H9 (cell line): ENCODE data around the gene FRY. TPM values are rescaled to one million over a fixed set of nuclear protein-coding genes. Genes with fewer than 3 reads are reported as not detected.

Source experiments
- DNase-seq: peaks from one replicate; pipeline ENCODE4 v3.0.0-alpha.2; 2017
- H2AFZ ChIP-seq: one replicate; pipeline ENCODE4 v1.6.1; 2013; ENCODE audit warnings: mild to moderate bottlenecking, low read length, control low read depth, moderate library complexity
- H2AK5ac ChIP-seq: 2 replicates; pipeline ENCODE4 v1.6.1; 2013; ENCODE audit warnings: low read length, control low read depth, mixed read lengths; ENCODE audit not compliant: insufficient read length
- H2BK120ac ChIP-seq: one replicate; pipeline ENCODE4 v1.6.1; 2013; ENCODE audit warnings: low read depth, mild to moderate bottlenecking, low read length, control low read depth, inconsistent platforms; ENCODE audit not compliant: poor library complexity, severe bottlenecking
- H2BK12ac ChIP-seq: 2 replicates; pipeline ENCODE4 v1.6.1; 2013; ENCODE audit warnings: low read length, control low read depth, mixed read lengths, low read depth; ENCODE audit not compliant: insufficient read length
- H2BK15ac ChIP-seq: 2 replicates; pipeline ENCODE4 v1.6.1; 2013; ENCODE audit warnings: low read depth, low read length, control low read depth
- H2BK20ac ChIP-seq: one replicate; pipeline ENCODE4 v1.6.1; 2013; ENCODE audit warnings: low read depth, mild to moderate bottlenecking, low read length, control low read depth, inconsistent platforms; ENCODE audit not compliant: poor library complexity, severe bottlenecking
- H2BK5ac ChIP-seq: 2 replicates; pipeline ENCODE4 v1.6.1; 2013; ENCODE audit warnings: low read length, control low read depth, mixed read lengths; ENCODE audit not compliant: insufficient read length
- H3K14ac ChIP-seq: 2 replicates; pipeline ENCODE4 v1.6.1; 2013; ENCODE audit warnings: low read length, control low read depth; ENCODE audit not compliant: insufficient read depth
- H3K18ac ChIP-seq: 2 replicates; pipeline ENCODE4 v1.6.1; 2013; ENCODE audit warnings: low read depth, mild to moderate bottlenecking, mixed read lengths, low read length, control low read depth; ENCODE audit not compliant: insufficient read length
- H3K23ac ChIP-seq: 2 replicates; pipeline ENCODE4 v1.6.1; 2013; ENCODE audit warnings: low read length, control low read depth, mixed read lengths, low read depth; ENCODE audit not compliant: insufficient read length
- H3K23me2 ChIP-seq: 2 replicates; pipeline ENCODE4 v1.6.1; 2013; ENCODE audit warnings: low read depth, mild to moderate bottlenecking, mixed read lengths, low read length, control low read depth; ENCODE audit not compliant: insufficient read length, poor library complexity, severe bottlenecking
- H3K27ac ChIP-seq: 2 replicates; pipeline ENCODE4 v1.5.1; 2013; ENCODE audit warnings: low read length, control low read depth, mixed read lengths, low read depth; ENCODE audit not compliant: insufficient read length
- H3K27me3 ChIP-seq: 2 replicates; pipeline ENCODE4 v1.6.1; 2013; ENCODE audit warnings: low read length, control low read depth, inconsistent platforms; ENCODE audit not compliant: insufficient read depth
- H3K4ac ChIP-seq: 2 replicates; pipeline ENCODE4 v1.6.1; 2013; ENCODE audit warnings: low read depth, mild to moderate bottlenecking, control low read depth, inconsistent platforms, low read length, moderate library complexity
- H3K4me1 ChIP-seq: 2 replicates; pipeline ENCODE4 v1.6.1; 2013; ENCODE audit warnings: low read length, control low read depth, inconsistent platforms; ENCODE audit not compliant: insufficient read depth
- H3K4me2 ChIP-seq: 2 replicates; pipeline ENCODE4 v1.6.1; 2013; ENCODE audit warnings: low read length, control low read depth, mixed read lengths; ENCODE audit not compliant: insufficient read length, insufficient read depth
- H3K56ac ChIP-seq: 2 replicates; pipeline ENCODE4 v1.6.1; 2013; ENCODE audit warnings: low read depth, mild to moderate bottlenecking, mixed read lengths, low read length, control low read depth; ENCODE audit not compliant: insufficient read length
- H3K79me1 ChIP-seq: 2 replicates; pipeline ENCODE4 v1.6.1; 2013; ENCODE audit warnings: low read depth, mild to moderate bottlenecking, moderate library complexity, low read length, control low read depth, inconsistent platforms; ENCODE audit not compliant: insufficient read depth, poor library complexity, severe bottlenecking
- H3K79me2 ChIP-seq: 2 replicates; pipeline ENCODE4 v1.6.1; 2013; ENCODE audit warnings: low read length, control low read depth, inconsistent platforms; ENCODE audit not compliant: insufficient read depth
- H3K9ac ChIP-seq: 2 replicates; pipeline ENCODE4 v1.6.1; 2013; ENCODE audit warnings: low read length, control low read depth, mixed read lengths; ENCODE audit not compliant: insufficient read length; ENCODE audit errors: extremely low read depth
- H3K9me3 ChIP-seq: one replicate; pipeline ENCODE4 v1.6.1; 2013; ENCODE audit warnings: low read depth, low read length, inconsistent platforms; ENCODE audit not compliant: control insufficient read depth
- H3T11ph ChIP-seq: one replicate; pipeline ENCODE4 v1.6.1; 2013; ENCODE audit warnings: mild to moderate bottlenecking, low read length, control low read depth, inconsistent platforms
- H4K20me1 ChIP-seq: one replicate; pipeline ENCODE4 v1.6.1; 2013; ENCODE audit not compliant: control insufficient read depth, insufficient read length, insufficient read depth
- H4K5ac ChIP-seq: 2 replicates; pipeline ENCODE4 v1.6.1; 2013; ENCODE audit warnings: low read depth, mild to moderate bottlenecking, mixed read lengths, low read length, control low read depth; ENCODE audit not compliant: insufficient read length
- H4K8ac ChIP-seq: replicated peaks from 2 replicates; pipeline ENCODE4 v1.6.1; 2013; ENCODE audit warnings: low read length, control low read depth, mixed read lengths, low read depth; ENCODE audit not compliant: insufficient read length
- H4K91ac ChIP-seq: 2 replicates; pipeline ENCODE4 v1.6.1; 2013; ENCODE audit warnings: low read depth, mild to moderate bottlenecking, moderate library complexity, mixed read lengths, low read length, control low read depth; ENCODE audit not compliant: insufficient read length
- H3K27ac Mint-ChIP-seq, 3 experiments: 2 replicates in 2 of 3; 3 replicates in 1 of 3; pipeline ENCODE4 v1.8.0; 2020 to 2021; ENCODE audit warnings: mixed read lengths in 3 of 3, mild to moderate bottlenecking in 1 of 3, moderate library complexity in 1 of 3
- H3K27me3 Mint-ChIP-seq: 2 replicates; pipeline ENCODE4 v1.8.0; 2021; ENCODE audit warnings: low read depth, mild to moderate bottlenecking, moderate library complexity, mixed read lengths
- H3K36me3 Mint-ChIP-seq, 3 experiments: 2 replicates in 2 of 3; 3 replicates in 1 of 3; pipeline ENCODE4 v1.8.0; 2020 to 2021; ENCODE audit warnings: low read depth in 3 of 3, mixed read lengths in 3 of 3; ENCODE audit not compliant: insufficient read depth in 1 of 3
- H3K4me1 Mint-ChIP-seq, 2 experiments: 2 replicates each; pipeline ENCODE4 v1.8.0; 2020; ENCODE audit warnings: mixed read lengths in 2 of 2
- H3K4me3 Mint-ChIP-seq, 2 experiments: 2 replicates in 1 of 2; 3 replicates in 1 of 2; pipeline ENCODE4 v1.8.0; 2020 to 2021; ENCODE audit warnings: mild to moderate bottlenecking in 2 of 2, mixed read lengths in 2 of 2, moderate library complexity in 1 of 2
- H3K9me3 Mint-ChIP-seq, 2 experiments: 2 replicates in 1 of 2; 3 replicates in 1 of 2; pipeline ENCODE4 v1.8.0; 2020; ENCODE audit warnings: mild to moderate bottlenecking in 2 of 2, mixed read lengths in 2 of 2, moderate library complexity in 1 of 2
- CTCF ChIP-seq: fragments of 200-600 bp; sonication (generic); conservative IDR thresholded peaks from 3 replicates; pipeline ENCODE4 v1.8.0; 2021; ENCODE audit warnings: antibody characterized with exemption, mild to moderate bottlenecking
- WGBS: extraction: QIAGEN DNeasy Blood & Tissue Kit; methylation state at CpG from one replicate; pipeline ENCODE4 v1.1.7; 2013; ENCODE audit warnings: missing lambda C conversion rate, low lambda C conversion rate, mixed read lengths; ENCODE audit not compliant: insufficient read length; ENCODE audit errors: extremely low coverage; 5-methylcytosine and 5-hydroxymethylcytosine counted together
- total RNA-seq: library from RNA; stranded (reverse); gene quantifications from 2 replicates; pipeline ENCODE4 v1.2.1, GENCODE V29; 2021

Gene FRY
- total RNA-seq, 1 experiment from 2014 or later, result 5.2 TPM

- peaks cover 13 to 16% of the 10 kb centered on the region in 2 experiments for H3K4me1 Mint-ChIP-seq
- Histone ChIP-seq H2BK12ac (no peak overlapping the region), H3K4me1 (no peaks in the 10 kb centered on the region; the same call in 1 of the 2 replicates), H3K79me2 (no peaks in the 10 kb centered on the region), H3K23me2 (no peaks in the 10 kb centered on the region), H4K20me1 (no peaks in the 10 kb centered on the region), H2AK5ac (no peak overlapping the region), H4K8ac (no peak overlapping the region), H2BK15ac (no peak overlapping the region), H3K27ac (no peak overlapping the region), H4K5ac (no peak overlapping the region), H3K27me3 (no peaks in the 10 kb centered on the region), H3K14ac (no peak overlapping the region), H3T11ph (no peak overlapping the region), H3K9ac (no peak overlapping the region), H3K18ac (no peak overlapping the region), H2BK5ac (no peak overlapping the region), H3K23ac (no peak overlapping the region), H3K56ac (no peak overlapping the region), H2BK120ac (no peak overlapping the region), H3K4me2 (no peak overlapping the region), H3K4ac (no peak overlapping the region), H3K79me1 (no peaks in the 10 kb centered on the region), H4K91ac (no peak overlapping the region), H3K9me3 (no peaks in the 10 kb centered on the region), H2BK20ac (no peak overlapping the region), H2AFZ (no peak overlapping the region)
- no CpG with 5 or more reads among the region's 13 CpGs for WGBS
- no peaks in the 10 kb centered on the region for H3K27me3 Mint-ChIP-seq
- TF ChIP-seq CTCF, result no peak
- no peaks in the 10 kb centered on the region for H3K9me3 Mint-ChIP-seq
- no peak overlapping the region for H3K4me3 Mint-ChIP-seq
- H3K36me3 Mint-ChIP-seq, result no peaks in the 10 kb centered on the region
- no peak for DNase-seq
- H3K27ac Mint-ChIP-seq, result no peak overlapping the region
Measured at GRCh38 chr13:32208860-32209259, 177.3 kb downstream of the FRY start.
